ENCODE results near the gene PRKN. TPM values are rescaled to one million over a fixed set of nuclear protein-coding genes. Genes with fewer than 3 reads are reported as not detected.

The PRKN gene
- total RNA-seq, 1 donor from 2014 or later, result 0.79 TPM

DNA sequence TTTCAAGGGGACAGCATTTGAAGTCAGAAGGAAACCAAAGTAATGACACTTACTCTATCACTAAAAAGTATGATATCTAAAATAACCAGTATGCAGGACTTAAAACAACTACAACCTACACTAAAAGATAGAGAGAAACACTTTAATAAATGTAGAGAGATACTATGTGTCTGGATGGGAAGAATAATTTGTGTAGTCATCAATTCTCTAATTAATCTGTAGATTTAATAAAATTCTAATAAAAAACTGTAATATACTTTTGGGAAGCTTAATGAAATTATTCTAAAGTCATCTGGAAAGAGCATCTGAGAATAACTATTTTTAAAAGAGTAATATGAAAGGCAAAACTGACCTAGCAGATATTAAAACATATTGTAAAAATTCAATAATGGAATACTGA, 52.1 kb downstream of the PRKN start:
- FAIRE-seq, result no peak

DNA sequence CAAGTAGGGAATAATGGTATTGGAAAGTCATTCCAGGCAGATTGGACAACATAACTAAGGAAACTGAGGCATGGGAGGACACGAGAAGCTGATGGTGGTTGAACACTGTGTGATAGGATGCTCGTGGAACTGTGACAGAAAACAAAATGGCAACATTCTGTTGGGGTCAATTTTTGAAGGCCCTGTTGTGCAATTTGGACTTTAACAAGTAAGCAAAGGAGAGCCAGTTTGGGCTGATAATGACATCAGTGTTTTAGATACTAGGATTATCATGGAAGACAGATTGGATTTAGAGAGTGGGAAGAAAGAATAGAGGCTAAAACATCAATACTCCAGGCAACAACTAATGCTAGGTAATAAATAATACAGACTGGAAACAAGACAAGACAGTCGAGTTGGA, 53.1 kb downstream of the PRKN start:
- Histone ChIP-seq H3K4me3 (ENCODE audit: low read depth, low read length) (no peak overlapping the region), H3K36me3 (ENCODE audit: control insufficient read depth, insufficient read depth, low read length) (no peaks in the 10 kb centered on the region), H3K27me3 (ENCODE audit: control insufficient read depth, insufficient read depth, low read length) (no peaks in the 10 kb centered on the region)
- DNase-seq (ENCODE audit: low read depth), result no peak
- no peak for FAIRE-seq
- TF ChIP-seq, protein P1, sequence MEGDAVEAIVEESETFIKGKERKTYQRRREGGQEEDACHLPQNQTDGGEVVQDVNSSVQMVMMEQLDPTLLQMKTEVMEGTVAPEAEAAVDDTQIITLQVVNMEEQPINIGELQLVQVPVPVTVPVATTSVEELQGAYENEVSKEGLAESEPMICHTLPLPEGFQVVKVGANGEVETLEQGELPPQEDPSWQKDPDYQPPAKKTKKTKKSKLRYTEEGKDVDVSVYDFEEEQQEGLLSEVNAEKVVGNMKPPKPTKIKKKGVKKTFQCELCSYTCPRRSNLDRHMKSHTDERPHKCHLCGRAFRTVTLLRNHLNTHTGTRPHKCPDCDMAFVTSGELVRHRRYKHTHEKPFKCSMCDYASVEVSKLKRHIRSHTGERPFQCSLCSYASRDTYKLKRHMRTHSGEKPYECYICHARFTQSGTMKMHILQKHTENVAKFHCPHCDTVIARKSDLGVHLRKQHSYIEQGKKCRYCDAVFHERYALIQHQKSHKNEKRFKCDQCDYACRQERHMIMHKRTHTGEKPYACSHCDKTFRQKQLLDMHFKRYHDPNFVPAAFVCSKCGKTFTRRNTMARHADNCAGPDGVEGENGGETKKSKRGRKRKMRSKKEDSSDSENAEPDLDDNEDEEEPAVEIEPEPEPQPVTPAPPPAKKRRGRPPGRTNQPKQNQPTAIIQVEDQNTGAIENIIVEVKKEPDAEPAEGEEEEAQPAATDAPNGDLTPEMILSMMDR (IDR thresholded peaks at IDR 0.05; ENCODE audit: insufficient read depth, low read length, severe bottlenecking), result no peak

More for the DNA sequence above, 52.1 kb downstream of the PRKN start:
- Histone ChIP-seq H3K4me3 (ENCODE audit: low read depth, low read length) (no peak overlapping the region), H3K36me3 (ENCODE audit: control insufficient read depth, insufficient read depth, low read length) (no peaks in the 10 kb centered on the region), H3K27me3 (ENCODE audit: control insufficient read depth, insufficient read depth, low read length) (no peaks in the 10 kb centered on the region)
- no peak for DNase-seq (ENCODE audit: low read depth)
- TF ChIP-seq, protein P1 (IDR thresholded peaks at IDR 0.05; ENCODE audit: insufficient read depth, low read length, severe bottlenecking), result no peak

DNA sequence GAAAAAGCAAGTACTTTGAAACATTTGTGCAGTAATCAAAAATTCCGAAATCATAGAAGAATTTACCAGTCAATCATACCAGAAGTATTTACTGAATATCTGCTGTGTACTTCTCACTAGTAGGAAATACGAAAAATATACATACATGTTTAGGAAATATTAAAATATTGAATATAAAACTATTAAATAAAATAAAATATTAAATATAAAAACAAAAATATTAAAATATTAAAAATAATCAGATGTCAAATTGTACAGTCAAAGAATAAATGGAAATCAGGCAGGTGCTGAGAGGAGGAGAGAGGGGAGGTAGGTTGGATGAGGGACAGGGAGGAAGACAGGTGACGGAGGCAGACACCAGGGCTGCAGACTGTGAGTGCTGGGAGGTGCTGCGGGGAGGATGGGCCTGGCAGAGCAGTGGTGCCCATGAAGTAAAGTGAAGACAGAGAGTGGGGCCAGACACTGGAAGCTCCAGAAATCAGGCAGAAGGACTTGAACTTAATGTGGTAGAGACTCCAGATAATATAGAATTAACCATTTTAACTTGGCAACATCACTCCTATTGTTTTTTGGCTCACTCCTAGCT, 55.9 kb downstream of the PRKN start:
- TF ChIP-seq, protein P1 (IDR thresholded peaks at IDR 0.05; ENCODE audit: insufficient read depth, low read length, severe bottlenecking), result no peak
- no peaks in the 10 kb centered on the region for H3K27me3 ChIP-seq (ENCODE audit: control insufficient read depth, insufficient read depth, low read length)
- H3K4me3 ChIP-seq (ENCODE audit: low read depth, low read length), result no peak overlapping the region
- FAIRE-seq (no peak), DNase-seq (ENCODE audit: low read depth) (no peak)
- H3K36me3 ChIP-seq (ENCODE audit: control insufficient read depth, insufficient read depth, low read length), result no peaks in the 10 kb centered on the region

DNA sequence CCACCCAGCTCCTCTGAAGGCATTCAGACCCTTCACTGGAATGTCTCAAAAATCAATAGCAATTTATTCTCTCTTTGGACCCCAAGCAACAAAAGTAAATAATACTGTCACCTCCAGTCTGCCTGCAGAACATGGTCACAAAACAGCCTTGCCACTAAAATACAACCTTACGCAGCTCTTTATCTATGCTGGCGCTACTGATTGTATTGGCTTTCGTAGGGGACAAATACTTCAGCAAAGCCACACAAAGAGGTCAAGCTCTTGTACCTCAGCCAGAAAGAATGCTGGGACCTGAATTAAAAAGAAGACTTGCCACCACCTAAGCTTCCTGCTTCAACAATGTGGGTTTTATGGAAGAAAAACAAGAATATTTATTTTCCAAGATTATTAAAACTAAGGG, 57.2 kb downstream of the PRKN start:
- DNase-seq (ENCODE audit: low read depth), result no peak
- TF ChIP-seq, protein P1 (IDR thresholded peaks at IDR 0.05; ENCODE audit: insufficient read depth, low read length, severe bottlenecking), result no peak
- Histone ChIP-seq H3K4me3 (ENCODE audit: low read depth, low read length) (no peak overlapping the region), H3K36me3 (ENCODE audit: control insufficient read depth, insufficient read depth, low read length) (no peaks in the 10 kb centered on the region), H3K27me3 (ENCODE audit: control insufficient read depth, insufficient read depth, low read length) (no peaks in the 10 kb centered on the region)
- FAIRE-seq, result no peak

DNA sequence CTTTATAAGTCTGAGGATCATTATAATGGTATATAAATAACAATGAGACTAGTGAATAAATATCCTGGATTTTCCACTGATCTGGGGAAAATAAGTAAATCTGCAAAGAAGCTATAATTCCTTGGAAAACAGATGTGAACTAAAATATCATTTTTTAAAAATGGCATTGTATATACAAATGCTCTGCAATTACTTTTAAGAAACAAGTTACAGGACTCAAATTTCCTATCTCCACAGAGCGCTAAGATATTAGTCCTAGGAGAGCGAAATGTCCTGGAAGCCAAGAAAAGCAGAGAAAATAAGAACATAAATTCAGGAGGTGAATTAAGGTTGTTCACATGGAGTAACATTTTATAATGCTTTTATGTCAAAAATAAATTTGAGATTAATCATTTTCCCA, 61.3 kb downstream of the PRKN start:
- FAIRE-seq, result no peak
- Histone ChIP-seq H3K36me3 (ENCODE audit: control insufficient read depth, insufficient read depth, low read length) (no peaks in the 10 kb centered on the region), H3K27me3 (ENCODE audit: control insufficient read depth, insufficient read depth, low read length) (no peaks in the 10 kb centered on the region), H3K4me3 (ENCODE audit: low read depth, low read length) (no peak overlapping the region)
- no peak for DNase-seq (ENCODE audit: low read depth)
- TF ChIP-seq, protein P1 (IDR thresholded peaks at IDR 0.05; ENCODE audit: insufficient read depth, low read length, severe bottlenecking), result no peak

DNA sequence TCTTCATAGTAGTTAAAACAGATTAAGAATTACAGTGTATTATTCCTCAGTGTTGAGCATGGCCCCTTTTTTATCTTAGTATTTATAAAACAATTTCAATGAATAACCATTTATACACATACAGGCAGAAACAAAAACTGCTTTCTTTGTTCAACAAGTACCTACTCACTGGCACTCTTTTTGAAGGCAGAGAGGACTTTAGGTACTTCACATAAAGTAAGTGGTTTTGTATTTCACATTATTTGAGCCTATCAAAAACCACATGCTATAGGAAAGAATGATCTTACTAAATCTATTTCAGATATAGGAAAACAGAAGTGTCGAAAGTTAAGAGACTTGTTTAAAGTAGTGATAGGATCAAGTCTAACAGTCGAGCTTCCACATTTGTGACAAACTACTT, 73.8 kb downstream of the PRKN start:
- FAIRE-seq (no peak), DNase-seq (ENCODE audit: low read depth) (no peak)
- Histone ChIP-seq H3K36me3 (ENCODE audit: control insufficient read depth, insufficient read depth, low read length) (no peaks in the 10 kb centered on the region), H3K4me3 (ENCODE audit: low read depth, low read length) (no peak overlapping the region), H3K27me3 (ENCODE audit: control insufficient read depth, insufficient read depth, low read length) (no peaks in the 10 kb centered on the region)
- TF ChIP-seq, protein P1 (IDR thresholded peaks at IDR 0.05; ENCODE audit: insufficient read depth, low read length, severe bottlenecking), result no peak

Measured in bronchial epithelial cell (primary cell).